ENCODE results near the gene MYOM1.
"Not testable (repeated sequence)": the region's sequence is repeated elsewhere in the genome, so short reads cannot be mapped to it uniquely, and the experiment has no call there.

MYOM1 gene

DNA sequence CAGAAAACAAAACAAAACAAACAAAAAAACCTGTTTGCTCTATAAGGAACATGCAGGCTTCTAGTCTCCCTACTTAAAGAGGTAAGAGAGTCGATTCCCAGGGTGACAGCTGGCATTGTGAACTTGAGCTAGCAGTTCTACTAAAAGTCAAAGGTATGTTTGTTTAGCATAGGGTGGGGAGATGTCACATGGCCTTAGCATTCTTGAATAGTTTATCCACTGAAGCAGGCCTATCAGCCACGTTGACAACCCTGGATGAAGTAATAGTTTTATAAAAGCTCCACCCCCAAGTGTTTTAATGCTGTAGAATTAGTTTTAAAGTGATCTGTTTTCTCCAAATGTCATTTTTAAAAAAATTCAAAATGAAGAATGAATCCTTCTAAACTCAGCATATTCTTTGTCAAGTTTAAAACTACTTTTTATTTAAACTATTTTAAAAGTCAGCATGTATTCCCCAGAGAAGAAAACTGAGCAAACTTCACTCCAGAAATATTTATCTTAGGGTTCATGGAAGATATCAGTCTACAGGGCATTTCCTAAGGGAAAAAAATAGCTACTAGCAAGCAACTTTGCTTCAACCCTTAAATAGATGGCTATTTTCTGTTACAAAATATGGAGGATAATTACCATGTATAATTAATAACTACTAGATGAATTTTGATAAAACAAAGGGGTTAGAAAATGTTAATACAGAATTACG is 1.7 kb downstream of the MYOM1 start:
- no peak for DNase-seq

DNA sequence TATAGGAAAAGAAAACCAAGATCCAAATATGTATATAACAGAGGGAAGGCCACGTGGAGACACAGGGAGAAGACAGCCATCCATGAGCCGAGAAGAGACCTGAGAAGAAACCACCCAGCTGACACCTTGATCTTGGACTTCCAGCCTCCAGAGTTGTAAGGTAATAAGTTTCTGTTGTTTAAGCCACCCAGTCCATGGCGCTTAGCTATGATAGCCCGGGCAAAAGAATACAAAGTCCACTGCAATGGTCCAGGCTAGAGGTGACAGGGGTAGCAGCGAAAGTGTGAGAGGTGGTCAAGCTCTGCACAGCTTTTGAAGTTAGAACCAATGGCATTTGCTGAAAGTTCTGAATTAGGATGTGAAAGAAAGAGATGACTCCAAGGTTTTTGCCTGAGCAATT is 2.8 kb downstream of the MYOM1 start:
- no peak for DNase-seq

DNA sequence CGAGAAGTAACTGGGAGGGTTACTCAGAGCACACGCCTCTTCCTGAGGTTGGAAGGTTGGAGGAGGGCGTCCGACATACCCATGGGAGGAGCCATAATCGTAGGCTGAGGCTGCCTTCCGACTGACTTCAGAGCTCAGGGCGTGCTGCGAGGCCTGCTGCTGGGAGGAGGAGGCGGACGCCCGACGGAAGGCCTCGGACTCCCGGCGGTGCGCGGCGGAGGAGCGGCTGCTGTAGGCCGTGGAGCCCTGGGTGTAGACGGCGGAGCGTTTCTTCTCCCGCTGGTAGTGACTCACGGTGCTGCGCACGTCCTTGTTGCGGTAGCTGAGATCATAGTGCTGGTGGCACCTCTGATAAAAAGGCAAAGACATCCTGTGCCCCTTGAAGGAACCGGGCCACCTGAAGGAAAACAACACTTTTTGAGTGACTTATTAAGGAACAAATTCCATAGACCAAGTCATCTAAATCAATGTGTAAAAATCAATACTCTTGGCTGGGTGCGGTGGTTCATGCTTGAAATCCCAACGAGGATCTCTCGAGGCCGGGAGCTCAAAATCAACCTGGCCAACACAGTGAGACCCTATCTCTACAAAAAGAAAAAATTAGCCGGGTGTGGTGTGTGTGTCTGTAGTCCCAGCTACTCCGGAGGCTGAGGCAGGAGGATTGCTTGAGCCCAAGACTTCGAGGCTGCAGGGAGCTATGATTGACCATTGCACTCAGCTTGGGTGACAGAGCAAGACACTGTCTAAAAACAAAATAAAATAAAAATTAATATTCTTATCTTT is 4.7 kb downstream of the MYOM1 start:
- DNase-seq, result no peak

DNA sequence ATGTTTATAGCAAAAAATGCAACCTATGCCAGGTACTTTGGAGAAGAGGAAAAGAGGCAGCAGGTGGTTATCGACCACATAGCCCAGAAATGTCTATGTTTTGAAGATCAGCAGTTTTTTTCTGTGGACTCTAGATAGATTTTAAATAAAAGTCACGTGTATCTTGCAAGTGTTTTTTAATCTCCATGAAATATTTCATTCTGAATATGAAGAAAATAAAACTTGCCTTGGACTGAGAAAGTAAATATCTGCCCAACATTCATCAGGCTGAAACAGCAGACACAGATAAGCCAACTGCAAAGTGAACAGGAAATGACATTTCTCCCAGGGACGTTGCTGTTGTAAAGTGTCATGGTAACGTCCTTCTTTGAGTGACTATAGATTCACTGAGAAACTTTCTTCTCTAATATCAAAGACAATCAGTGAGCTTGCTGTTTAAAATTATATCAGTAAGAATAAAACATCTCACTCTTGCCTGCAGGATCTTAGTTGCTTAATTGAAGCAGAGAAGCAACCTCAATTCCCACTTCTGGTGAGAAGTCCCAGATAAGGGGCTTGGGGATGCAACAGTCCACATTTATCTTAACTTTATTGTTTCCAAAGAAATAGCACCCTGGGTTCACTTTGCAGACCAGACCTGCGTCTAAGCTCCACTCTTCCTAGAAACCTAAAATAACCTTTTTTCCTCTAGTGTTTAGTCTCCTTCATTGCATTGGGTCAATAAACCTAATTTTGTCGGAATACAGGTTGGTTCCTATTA is 6.3 kb downstream of the MYOM1 start:
- DNase-seq, result no peak

DNA sequence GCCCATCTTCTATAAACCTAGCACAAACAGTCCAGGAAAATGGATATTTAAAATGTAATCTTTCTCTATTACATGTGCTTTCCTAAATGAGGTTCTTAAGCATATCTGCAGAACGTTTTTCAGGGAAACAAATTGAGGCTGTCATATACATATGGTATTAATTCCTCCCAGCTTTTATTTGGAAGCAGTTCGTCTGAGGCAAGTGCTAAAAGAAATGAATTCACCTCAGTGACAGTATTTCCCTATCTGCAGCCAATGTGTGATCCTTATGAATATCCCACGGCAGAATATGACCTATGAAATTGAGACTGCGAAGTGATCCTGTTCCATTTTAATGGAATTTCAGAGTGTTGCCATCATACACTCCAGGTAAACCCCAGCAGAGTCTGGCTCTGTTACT is 7.1 kb downstream of the MYOM1 start:
- DNase-seq, result no peak

DNA sequence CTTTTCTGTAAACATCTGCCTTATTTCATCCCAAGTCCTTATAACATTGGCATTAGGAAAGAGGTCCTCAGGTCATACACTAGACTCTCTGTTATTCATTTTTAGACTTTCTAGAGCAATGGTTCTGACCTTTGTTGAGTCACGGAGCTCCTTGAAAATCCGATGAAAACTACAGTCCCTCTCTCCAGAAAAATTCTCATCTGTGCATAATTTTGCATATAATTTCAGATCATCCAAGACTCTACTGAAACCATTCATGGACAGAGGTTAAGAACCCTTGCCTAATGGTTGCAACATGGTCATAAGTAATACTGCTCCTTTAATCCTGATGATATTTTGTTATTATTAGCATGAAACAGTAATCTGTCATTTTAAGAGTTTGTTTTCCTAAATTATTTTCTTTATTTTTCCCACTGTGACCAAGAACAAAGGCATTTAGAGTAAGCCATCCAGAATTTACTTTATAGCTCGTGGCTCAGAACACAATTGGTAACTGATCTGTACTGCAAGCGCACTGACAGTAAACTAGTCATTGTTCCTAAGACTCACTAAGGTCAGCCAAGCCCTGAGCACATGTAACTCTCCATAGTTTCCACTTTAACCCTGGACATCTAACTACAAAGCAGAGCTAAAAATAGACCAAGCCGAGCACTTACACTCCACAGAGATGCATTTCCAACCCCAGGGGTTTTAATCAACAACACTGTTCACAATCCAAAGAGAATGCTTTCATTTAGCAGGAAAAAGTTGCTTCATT is 8.4 kb downstream of the MYOM1 start:
- peak; percentile 2 for DNase-seq

DNA sequence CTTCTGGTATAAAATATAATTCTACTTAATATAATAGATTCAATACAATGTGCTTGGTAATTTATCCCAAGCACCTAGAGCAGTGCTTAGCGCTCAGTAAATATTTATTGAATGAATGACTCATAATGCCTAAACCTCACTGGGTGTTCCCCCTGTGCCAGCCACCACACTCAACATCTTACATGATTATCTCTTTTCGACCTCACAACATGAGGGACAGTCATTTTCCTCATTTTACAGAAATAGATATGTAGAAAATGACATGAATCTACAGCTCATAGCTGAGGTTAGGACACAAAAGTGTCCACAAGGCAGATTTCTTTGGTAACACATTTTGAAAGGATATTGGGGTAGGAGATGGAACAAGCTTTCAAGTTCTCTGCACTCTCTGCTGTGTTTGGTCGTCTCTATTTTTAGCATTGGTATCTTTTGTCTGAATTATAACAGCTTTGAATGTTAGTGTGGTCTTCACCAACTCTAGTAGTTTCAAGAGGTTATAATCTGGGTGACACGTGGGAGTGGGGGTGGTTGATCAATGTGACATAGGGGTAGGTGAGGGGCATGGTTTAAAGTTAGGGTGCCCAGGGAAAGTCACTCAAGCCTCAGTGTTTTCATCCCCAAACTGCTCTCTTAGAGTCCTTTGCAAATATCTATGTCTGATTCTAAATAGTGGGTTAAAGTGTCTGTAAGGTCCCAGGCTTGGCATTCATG is 9.8 kb downstream of the MYOM1 start:
- peak; percentile 20 for DNase-seq

DNA sequence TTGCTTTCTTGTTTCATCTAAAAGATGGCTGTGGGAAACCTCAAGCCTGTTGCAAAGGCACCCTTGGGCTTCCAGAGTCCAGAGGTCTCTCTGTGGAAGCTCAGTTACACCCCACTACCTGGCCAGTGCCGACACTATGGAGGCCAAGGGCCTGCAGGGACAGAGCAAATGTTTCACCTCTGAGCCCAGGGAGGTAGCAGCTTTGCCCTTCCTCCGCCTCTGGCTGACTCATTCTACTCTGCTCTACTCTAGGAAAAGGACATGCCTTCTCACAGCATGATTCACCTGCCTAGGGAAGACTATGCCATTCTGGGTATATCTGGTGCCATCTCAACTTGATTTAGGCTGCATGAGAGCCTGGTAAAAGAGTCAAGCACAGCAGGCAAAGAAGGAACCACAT is 12.2 kb downstream of the MYOM1 start:
- no peak for DNase-seq

DNA sequence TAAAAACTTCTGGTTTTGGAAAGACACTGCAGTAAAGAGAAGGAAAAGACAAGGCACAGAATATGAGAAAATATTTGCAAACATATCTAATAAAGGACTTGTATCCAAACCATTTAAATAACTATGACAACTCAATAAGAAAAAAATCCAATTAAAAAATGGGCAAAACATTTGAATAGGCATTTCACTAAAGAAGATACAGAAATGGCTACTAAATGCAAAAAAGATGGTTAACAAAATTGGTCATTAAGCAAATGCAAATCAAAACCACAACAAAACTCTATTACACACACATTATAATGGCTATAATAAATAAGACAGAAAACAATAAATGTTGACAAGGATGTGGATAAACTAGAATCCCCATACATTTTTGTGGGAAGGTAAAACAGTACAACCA is 14.5 kb downstream of the MYOM1 start:
- DNase-seq, result no peak

DNA sequence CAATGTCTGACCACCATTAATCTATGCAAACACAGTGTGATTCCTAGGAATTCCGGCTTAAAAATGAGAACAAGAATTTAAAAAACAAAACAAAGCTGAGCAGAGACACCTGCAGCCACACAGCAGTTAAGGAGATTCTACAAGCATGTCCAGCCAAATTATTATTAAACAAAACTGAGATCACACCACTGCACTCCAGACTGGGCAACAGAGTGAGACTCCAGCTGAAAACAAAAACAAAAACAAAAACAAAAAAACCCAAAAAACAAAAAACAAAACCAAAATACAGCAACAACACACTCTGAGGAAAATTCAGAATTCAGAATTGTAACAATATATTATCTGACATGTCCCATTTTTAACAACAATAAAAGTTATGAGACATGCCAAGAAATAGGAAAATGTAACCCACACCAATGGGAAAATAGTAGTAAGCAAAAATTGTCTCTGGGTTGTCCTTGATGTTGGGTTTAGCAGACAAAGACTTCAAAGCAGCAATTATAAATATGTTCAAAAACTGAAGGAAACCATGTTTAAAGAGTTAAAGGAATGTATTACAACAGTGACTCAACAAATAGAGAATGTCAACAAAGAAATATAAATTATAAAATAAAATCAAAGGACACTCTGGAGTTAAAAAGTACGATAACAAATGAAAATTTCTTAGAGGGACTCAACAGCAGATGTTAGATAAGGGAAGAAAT is 19.7 kb downstream of the MYOM1 start:
- no peak for DNase-seq

DNA sequence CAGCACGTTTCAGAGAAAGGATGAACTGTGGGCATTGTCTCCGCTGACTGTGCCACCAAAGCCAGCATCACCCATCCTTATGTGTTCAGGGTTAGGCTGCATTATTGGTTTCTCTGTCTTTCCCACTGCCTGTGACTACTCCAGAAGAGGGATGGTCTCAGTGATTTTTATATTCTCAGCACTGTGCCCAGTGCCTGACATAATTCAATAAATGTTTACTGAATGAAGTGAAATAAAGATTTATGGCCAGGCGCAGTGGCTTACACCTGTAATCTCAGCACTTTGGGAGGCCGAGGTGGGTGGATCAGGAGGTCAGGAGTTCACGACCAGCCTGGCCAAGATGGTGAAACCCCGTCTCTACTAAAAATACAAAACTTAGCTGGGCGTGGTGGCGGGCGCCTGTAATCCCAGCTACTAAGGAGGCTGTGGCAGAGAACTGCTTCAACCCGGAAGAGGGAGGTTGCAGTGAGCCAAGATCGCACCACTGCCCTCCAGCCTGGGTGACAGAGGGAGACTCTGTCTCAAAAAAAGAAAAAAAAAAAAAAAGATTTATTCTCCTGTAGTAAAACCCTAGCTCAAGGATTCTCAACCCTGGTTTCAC is 21.4 kb downstream of the MYOM1 start:
- not testable (repeated sequence) for DNase-seq

DNA sequence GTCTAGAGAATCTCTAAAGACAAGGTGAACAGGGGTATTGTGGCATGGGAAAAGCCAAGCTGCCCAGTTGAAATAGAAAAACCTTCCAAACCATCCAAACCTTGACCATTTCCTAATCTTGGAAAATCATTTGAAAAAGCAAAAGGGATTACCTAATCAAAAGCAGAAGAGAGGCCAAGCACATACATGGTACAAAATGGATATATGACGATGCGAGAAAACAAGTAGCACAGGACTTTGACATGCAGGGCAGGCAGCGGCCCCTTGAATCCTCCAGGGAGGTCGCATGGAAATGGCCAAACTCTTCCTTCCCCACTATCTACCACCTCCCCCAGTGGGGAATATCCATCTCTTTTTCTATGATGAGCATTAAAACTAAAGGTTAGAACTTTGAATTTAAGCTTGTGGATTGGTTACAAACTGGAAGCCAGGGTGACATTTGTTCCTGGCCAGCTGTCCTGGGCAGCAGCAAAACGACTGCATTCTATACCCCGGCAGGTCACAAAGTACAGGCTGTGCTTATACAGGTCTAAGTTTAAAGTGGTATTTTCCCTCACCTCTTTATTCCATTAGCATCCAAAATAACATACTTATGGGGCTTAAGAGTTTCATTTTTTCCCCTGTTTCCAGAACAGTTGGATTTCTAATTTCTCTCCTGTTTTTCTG is 24.7 kb downstream of the MYOM1 start:
- no peak for DNase-seq

DNA sequence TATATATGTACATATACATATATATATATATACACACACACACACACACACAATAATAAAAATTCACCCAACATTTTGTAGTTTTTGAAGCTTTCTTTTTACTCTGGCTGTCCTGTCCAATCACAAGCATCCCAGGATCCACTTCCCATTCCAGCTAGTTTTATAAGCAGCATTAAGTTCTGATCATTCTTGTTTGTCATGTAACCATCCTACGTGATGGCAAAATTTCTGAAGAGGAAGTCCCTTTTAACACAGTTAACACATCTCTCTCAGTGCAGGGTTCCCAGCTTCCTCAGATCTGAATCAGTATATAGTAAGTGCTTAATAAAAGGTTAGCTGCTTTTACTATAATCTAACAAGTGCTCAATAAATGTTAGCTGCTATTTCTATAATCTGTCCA is 26.4 kb downstream of the MYOM1 start:
- no peak for DNase-seq

DNA sequence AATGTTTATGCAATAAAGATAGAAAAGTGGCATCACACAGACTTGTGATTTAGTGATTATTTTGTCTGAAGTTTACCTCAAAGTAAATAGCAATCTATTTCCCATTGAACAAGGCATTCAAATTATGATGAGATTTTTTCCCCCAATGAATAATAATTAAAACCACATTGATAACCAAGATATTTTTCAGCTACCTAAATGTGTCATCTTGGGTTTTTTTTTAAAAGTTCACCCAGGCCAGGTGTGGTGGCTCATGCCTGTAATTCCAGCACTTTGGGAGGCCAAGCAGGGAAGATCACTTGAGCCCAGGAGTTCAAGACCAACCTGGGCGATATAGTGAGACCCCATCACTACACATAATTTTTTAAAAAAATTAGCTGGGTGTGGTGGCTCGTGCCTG is 27.0 kb downstream of the MYOM1 start:
- no peak for DNase-seq

DNA sequence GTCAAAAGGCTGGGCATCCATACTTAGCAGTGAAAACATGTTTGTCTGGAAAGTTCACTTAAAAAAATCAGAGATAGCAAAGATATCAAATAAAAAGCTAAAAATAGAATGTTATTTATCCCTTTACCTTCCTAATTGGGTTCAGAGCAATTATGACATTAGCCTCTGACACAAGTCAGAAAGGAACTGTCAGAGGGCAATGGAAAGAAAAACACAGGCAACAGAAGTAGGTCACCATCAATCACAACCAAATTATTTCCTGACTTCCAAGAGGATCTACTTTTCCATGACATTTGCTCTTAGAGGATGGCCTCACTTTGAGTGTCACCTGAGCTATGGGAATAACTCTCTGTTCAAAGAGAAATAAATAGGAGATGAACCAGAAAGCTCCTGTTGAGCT is 27.5 kb downstream of the MYOM1 start:
- DNase-seq, result no peak

DNA sequence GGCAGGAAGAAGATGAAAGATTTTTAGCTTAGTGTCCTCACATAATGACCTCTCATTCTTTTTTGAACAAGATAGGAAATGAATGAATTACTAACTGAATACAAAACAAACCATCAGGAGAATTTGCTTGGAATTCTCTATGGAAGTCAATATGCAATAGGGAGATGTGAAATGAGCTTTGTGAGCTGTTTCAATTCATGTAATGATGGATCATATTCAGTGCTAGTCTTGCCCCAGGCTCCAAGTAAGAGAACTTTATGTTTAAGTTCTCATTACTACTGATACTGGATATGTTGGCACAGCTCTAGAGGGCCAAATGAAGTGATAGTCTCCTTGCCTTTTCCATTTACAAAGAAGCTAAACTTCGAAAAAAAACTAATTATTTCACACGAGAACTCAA is 29.2 kb downstream of the MYOM1 start:
- no peak for DNase-seq

DNA sequence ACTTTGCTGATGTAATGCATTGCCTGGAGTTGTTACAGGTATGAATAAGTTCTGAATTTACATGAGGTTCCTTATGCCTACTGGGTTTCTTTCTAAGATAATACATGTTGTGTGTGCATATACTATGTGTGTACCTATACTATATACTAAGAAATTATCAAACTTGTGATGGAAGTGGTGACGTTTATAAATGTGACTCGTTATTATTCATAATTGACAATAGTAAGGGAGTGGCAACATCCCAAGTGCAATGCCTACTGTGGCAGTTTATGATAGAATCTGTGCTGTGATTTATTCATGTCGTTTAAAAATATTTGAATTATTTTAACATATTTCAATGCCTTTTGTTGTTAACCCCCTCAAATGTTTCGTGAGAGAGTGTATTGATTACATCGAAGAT is 29.9 kb downstream of the MYOM1 start:
- no peak for DNase-seq

DNA sequence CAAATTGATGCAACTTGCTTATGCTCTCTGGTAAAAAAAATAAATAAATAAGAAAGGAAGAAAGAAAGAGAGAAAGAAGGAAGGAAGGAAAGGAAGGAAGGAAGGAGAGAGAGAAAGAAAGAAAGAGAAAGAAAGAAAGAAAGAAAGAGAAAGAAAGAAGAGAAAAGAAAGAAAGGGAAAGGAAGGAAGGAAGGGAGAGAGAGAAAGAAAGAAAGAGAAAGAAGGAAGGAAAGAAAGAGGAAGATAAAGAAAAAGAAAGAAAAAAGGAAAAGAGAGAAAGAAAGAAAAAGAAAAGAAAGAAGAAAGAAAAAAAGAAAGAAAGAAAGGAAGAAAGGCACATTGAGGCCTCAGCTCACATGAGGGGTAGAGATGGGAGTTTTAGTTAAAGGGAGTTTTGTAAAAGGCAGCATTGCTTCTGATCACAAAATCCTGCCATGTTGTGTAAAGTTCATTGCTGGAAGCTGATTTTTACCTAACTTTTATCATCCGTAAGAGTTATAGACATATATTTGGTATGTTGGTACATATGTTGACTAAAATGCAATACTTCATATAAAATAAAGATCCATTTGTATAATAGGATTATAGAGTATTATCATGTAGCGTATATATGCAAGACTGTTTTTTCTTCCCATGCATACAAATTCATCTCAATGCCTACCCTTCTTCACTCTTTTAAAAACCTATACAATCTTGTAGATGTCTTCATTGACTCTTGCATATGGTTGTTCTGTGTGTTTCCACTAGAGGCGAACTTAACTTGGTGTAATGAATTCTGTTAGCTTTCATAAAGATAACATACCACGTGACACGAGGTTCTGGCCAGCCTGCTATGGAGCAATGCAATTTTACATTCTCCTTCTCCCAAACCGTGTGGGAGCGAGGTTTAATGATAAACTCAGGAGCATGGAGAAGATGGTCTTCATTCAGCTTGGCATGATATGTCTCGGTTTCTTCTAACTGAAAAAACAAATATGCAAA is 32.8 kb downstream of the MYOM1 start:
- DNase-seq, result no peak

DNA sequence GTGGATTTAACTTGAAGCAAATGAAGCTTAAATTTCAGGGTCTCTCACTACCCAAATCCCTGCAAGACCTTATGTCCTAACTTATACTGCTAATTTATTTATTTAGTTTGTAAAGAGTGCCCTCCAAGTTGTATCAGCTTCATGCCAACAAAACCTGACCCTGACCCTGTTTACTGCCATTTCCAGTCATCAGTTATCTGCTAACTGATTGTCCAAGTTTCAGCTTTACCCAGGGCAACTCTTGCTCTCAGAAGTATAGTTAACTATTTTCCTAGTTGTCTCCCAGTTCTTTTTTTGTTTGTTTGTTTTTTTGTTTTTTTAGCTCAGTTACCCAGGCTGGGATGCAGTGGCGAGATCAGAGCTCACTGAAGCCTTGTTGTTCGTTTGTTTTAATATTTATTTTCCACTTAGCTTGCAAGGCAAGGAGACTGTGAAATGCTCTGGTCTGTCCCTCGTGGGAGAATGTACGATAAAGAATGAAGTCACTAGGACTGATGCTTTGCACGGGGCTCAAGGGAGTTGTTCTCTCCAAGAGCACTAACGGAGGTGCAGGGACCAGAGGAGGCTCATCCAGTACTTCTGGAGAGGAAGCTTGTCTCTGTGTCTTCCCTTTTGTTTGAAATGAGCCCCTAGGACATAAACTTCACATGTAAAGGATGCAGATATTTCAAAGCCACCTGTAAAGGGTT is 35.3 kb downstream of the MYOM1 start:
- DNase-seq, result no peak

Measured in DMS153 (cell line).